ENCODE measurements around the gene SPRY4.

Gene SPRY4

DNA sequence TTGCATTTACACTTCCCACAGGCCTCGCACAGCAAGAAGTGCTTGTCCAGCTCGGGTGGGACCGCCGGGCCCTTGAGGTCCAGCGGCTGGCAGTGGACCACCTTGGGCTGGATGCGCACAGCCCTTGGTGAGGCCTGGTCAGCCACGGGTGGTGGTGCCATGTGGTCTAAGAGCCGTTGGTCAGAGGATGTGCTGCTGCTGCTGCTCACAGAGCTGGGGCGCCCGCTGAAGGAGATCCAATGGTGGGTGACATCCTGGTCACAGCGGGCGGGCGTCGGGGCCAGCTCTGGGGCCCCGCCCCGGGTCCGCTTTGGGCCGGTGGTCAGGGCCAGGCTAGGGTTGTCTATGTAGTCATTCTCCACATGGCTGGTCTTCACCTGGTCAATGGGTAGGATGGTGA lies 10.2 kb downstream of the SPRY4 start:
- TF ChIP-seq GATA1 (IDR thresholded peaks at IDR 0.05; ENCODE audit: low read depth, low read length) (no peak), POLR2A (IDR thresholded peaks at IDR 0.05; ENCODE audit: low read length) (no peak)
- no peak for DNase-seq

DNA sequence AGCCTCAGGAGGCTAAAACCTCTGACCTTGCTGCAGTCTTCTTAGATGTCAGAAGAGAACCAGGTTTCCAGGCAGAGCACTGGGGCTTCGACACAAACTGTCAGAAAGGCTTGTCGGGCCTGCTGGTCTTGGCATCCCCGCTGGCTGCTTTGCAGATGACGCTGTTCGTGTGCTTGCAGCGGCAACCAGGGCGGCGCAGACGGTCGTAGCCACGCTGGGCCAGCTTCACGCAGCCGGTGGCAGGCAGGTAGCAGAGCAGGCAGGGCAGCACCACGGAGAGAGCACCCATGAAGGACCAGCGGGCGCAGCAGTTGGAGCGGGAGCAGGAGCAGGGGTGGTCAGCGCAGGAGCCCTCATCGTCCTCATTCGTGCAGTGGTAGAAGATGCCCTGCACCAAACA lies 10.7 kb downstream of the SPRY4 start:
- no peak for TF ChIP-seq POLR2A (IDR thresholded peaks at IDR 0.05; ENCODE audit: low read length)
- no peak for TF ChIP-seq GATA1 (IDR thresholded peaks at IDR 0.05; ENCODE audit: low read depth, low read length)
- DNase-seq: no peak

DNA sequence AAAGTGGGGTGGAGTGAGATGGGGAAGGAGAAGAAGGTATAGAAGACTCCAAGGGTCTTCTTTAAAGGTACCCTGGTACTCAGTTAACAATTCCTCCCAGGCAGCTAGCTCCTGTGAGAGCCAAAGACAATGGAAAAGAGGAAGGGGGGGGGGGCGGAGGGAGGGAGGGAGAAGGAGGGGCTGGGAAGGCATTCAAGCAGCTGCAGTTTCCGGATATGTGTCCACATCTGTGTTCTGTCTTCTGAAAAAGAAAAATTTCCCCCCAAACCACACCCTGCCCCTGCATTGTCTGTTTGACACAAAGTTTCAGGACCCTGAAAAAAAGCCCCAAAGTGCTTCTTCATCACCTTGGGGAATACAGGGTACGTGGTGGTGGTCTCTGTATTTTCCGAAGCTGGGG lies 11.1 kb downstream of the SPRY4 start:
- no peak for DNase-seq
- TF ChIP-seq POLR2A (IDR thresholded peaks at IDR 0.05; ENCODE audit: low read length) (no peak), GATA1 (IDR thresholded peaks at IDR 0.05; ENCODE audit: low read depth, low read length) (no peak)

DNA sequence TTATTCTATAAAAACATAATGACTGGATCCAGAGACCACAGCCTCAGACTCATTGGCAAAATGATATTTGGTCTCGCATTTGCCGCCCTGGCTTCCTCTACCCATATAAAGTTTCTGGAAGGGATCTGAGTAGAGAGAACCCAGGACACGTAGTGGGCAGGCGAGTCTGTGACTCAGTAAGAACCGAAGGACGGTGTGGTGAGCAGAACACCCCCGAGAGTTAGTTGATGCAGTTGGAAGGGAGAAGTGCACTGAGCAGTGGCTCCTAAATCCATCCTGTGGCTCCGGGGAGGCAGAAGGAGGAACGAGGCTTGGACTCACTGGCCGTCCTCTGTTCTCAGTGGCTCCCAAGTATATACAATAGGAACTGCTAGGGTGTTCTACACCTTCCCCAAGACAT lies 11.5 kb downstream of the SPRY4 start:
- no peak for DNase-seq
- TF ChIP-seq GATA1 (IDR thresholded peaks at IDR 0.05; ENCODE audit: low read depth, low read length) (no peak), POLR2A (IDR thresholded peaks at IDR 0.05; ENCODE audit: low read length) (no peak)

DNA sequence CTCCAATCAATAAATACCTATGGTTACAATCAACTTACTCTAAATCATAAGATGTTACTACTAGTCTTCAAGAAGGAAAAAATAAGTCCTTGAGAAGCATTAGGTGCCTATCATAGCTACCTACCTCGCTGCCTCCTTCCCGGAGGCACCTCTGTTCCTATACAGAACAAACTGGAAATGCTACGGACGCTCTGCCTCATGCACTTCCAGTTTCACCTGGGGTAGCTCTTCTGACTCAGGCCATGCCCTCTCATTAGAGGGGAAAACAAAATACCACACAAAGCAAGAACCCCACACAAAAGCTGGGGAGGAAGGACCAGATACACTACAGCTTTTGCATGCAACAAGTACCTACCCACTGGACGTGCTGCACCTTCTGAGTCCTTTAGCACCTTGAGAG lies 12.4 kb downstream of the SPRY4 start:
- DNase-seq: no peak
- TF ChIP-seq GATA1 (IDR thresholded peaks at IDR 0.05; ENCODE audit: low read depth, low read length): no peak

DNA sequence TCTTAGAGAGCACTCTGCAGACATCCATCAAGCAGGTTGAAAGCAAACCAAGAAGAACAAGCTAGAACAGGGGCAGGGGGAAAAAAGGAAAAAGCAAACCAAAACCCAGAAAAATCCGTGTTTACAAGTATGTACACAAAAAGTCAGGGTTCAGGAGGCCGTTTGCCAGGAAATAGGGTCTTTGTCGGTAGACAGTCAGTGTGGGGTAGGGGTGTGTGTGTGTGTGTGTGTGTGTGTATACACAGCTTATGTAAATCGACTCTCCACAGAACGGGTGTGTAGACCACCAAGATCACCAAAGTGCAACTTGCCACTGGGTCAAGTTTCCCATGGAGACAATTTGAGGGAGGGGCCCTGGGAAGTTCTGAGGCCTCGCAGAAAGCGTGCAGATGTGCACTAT lies 13.1 kb downstream of the SPRY4 start:
- TF ChIP-seq GATA1 (IDR thresholded peaks at IDR 0.05; ENCODE audit: low read depth, low read length) (no peak), POLR2A (IDR thresholded peaks at IDR 0.05; ENCODE audit: low read length) (no peak)
- DNase-seq: no peak

DNA sequence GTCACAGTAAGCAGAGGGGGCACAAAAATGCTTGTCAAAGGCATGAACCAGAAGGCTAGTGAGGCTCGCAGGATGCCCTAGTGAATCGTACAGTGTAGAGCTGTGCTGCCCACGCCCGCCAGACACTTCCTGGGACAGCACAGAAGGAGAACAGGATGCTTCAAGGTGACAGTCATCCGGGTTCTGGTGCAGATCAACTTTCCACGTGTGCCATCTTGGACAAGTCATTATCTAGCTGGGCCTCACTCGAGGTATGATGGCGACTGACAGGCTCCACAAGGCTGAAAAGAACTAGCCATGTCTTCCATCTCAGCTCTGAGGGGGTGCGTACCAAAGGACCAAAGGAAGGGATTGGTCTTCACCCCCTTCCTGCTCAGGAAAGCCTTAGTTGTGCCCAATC lies 14.0 kb downstream of the SPRY4 start:
- DNase-seq: no peak

DNA sequence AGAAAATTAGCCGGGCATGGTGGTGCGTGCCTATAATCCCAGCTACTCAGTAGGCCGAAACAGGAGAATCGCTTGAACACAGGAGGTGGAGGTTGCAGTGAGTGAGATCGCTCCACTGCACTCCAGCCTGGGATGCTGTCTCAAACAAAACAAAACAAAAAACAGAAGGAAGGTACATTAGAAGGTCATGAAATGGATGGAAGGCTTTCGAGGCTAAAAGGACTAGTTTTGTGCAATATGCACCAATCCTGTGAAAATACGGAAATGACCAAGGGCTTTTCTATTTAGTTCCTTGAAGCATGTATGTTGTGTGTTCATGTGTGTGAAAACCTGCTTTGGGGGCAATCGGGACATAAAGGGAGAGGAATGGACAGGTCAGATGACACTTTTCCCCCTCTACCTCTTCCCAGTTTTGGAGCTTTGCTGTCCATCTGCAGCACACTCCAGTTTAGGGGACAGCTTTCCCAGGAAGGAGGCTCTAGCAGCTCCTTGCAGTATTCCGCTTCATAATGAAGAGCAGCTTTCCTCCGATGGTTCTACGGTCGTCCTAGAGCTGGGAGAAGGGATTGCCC lies 15.0 kb downstream of the SPRY4 start:
- TF ChIP-seq GATA1 (IDR thresholded peaks at IDR 0.05; ENCODE audit: low read depth, low read length): no peak
- no peak for TF ChIP-seq POLR2A (IDR thresholded peaks at IDR 0.05; ENCODE audit: low read length)
- DNase-seq: no peak

More for the DNA sequence above, 14.0 kb downstream of the SPRY4 start:
- TF ChIP-seq POLR2A (IDR thresholded peaks at IDR 0.05; ENCODE audit: low read length): no peak
- TF ChIP-seq GATA1 (IDR thresholded peaks at IDR 0.05; ENCODE audit: low read depth, low read length): no peak

DNA sequence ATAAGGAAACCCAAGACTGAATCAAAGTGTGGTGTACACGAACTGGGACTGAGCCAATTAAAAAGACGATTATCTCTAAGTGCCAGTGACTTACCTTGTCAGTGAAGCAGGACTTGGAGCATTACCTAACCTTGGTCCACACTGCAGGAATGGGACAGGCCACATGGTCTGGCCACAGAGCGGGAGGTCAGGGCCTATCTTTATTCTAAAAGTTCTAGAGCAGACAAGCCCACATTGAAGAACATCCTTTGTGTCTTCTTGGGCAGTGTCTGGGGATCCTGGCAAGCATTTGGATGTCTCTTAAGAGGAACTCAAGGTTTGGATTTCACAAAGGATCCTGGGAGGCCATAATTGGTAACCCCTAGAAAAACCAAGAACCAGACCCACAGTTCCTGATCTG lies 16.5 kb downstream of the SPRY4 start:
- DNase-seq: no peak
- TF ChIP-seq GATA1 (IDR thresholded peaks at IDR 0.05; ENCODE audit: low read depth, low read length) (no peak), POLR2A (IDR thresholded peaks at IDR 0.05; ENCODE audit: low read length) (no peak)

DNA sequence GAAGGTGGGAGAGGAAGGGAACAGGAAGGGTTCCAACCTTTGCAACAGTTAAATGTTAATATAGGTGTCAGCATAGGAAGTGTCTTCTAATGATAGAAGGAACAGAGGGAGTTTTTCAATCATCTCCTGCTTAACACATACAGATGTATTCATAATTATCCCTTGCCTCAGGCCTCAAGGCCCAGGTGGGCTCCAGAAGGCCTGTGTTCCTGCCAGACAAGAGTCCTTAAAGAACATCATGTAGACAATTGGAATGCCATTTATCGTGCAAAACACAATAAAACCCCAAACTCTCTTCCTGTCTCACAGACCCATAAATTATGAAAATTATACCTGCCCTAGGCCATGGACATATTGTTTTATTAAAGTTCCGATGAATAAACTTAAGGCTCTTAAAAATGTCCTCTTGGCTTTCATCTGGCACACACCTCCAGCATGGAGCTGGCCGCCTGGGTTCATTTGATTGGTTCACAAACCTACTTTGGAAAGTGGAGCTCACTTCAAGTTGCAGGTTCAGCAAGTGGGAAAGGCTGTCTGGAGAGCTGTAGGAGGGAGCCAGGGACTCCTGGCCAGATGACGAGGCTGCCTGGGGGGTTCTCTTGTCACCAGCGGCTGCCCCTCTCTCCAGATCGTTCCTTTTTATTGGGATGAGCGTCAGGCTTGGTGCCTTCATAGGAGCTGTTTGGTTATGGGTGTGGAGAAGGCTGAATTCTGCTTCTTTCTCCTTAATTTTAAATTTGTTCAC lies 17.5 kb downstream of the SPRY4 start:
- no peak for TF ChIP-seq GATA1 (IDR thresholded peaks at IDR 0.05; ENCODE audit: low read depth, low read length)
- TF ChIP-seq POLR2A (IDR thresholded peaks at IDR 0.05; ENCODE audit: low read length): no peak
- DNase-seq: no peak

DNA sequence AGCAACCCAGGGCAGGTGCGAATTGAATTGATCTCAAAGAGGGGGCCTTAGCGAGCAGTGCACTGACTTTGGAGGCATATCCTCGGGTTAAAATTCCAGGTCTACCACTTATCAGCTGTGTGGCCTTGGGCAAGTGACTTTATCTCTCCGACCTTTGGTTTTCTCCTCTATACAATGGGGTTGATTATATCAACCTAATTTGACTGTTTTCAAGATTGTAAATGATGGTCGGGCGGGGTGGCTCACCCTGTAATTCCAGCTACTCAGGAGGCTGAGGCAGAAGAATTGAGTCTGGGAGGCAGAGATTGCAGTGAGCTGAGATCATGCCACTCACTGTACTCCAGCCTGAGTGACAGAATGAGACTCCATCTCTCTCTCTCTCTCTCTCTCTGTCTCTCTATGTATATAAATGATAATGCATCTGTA lies 18.7 kb downstream of the SPRY4 start:
- no peak for DNase-seq
- TF ChIP-seq GATA1 (IDR thresholded peaks at IDR 0.05; ENCODE audit: low read depth, low read length): no peak
- TF ChIP-seq POLR2A (IDR thresholded peaks at IDR 0.05; ENCODE audit: low read length): no peak

DNA sequence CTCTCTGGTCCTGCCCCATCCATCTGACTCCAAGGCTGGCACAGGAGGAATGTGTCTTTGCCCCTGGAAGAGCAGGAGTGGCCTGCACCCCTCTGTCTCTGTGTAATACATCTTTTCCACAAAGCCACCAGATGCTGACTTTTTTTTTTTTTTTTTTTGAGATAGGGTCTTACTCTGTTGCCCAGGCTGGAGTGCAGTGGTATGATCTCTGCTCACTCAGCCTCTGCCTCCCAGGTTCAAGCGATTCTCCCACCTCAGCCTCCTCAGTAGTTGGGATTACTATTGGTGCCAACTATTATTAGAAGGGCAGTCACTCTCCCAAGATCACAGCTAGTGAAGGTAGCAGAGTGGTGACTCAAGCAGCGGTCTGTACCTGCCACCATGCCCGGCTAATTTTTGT lies 19.6 kb downstream of the SPRY4 start:
- DNase-seq: no peak
- no peak for TF ChIP-seq GATA1 (IDR thresholded peaks at IDR 0.05; ENCODE audit: low read depth, low read length)
- TF ChIP-seq POLR2A (IDR thresholded peaks at IDR 0.05; ENCODE audit: low read length): no peak

DNA sequence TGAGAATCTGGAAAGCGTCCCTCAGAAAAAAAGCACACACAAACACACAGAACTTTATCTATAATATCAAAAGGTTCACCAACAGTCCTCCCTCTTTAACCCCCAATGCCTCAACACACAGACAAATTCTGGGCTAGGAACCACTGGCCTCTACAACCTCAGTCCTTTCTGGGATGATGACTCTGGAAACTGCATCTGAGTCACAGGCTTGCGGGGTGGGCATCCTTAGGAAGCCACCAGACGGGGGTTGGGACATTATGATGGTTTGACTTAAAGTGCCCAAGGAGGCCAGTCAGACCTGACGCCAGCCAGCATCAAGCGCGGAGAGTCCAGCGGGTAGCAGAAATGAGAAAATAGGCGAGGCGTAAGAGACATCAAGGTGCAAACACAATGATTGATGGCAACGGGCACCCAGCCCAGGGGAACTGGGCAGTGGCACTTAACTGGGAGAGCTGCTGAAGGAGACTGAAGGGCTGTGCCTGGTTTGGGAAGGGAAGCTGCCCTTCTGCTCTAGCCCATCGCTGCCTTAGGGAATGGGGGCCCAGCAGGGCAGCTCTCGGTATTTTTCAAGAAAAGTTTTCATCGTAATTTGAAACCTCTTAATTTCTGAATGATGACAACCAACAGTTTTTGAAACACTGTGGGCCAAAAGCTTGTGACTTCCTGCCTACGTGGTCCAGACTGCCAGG lies 20.7 kb downstream of the SPRY4 start:
- no peak for DNase-seq
- TF ChIP-seq POLR2A (IDR thresholded peaks at IDR 0.05; ENCODE audit: low read length): no peak
- TF ChIP-seq GATA1 (IDR thresholded peaks at IDR 0.05; ENCODE audit: low read depth, low read length): no peak

DNA sequence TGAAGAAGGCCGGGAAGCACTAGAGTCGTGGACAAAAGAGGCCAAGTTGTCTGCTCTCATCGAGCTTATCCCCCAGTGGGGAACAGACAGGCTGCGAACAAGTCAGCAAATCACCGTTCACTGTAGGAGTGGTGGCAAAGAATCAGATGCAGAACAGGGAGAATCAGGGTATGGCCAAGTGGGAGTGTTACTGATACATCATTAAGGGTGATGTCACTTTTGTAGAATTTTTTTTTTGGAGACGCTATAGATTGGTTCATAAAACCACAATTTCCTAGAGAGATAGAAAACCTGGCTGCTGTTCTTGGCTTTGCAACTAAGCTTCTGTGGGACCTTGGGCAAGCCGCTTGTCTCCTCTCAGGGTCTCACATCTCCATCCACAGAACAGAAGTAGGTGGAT lies 21.3 kb downstream of the SPRY4 start:
- no peak for DNase-seq
- TF ChIP-seq POLR2A (IDR thresholded peaks at IDR 0.05; ENCODE audit: low read length) (no peak), GATA1 (IDR thresholded peaks at IDR 0.05; ENCODE audit: low read depth, low read length) (no peak)

DNA sequence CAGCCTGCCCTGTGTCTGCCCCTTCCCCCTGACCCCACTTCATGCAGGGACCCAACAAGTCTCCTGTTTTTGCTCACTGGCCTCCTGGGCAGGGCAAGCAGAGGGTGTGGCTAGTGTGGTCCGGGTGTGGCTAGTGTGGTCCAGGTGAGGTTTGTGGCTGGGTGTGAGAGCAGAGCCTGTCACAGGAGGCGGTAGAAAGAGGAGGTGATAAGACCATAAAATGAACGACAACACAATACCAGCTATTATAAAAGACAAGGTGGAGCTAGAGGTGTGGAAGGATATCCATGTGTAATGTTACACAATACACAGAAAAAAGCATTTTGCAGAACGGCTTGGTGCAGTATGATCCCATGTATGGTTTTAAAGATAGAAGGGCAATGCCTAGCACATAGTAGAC lies 23.3 kb downstream of the SPRY4 start:
- TF ChIP-seq POLR2A (IDR thresholded peaks at IDR 0.05; ENCODE audit: low read length) (no peak), GATA1 (IDR thresholded peaks at IDR 0.05; ENCODE audit: low read depth, low read length) (no peak)
- DNase-seq: no peak
